ENCODE data around the gene OR8D1. TPM values are rescaled to one million over a fixed set of nuclear protein-coding genes. Genes with fewer than 3 reads are reported as not detected.

The OR8D1 gene
- total RNA-seq, 1 donor from 2014 or later: not detected

GRCh38 chr11:124256076-124256475 lies 57.7 kb downstream of the OR8D1 start, which contains the start of gene OR8G5:
OR8G5 (plus strand) TSS chr11:124256376; CDS start chr11:124264932, 8,556 bp downstream.
- TF ChIP-seq CTCF (IDR thresholded peaks at IDR 0.05): no peak
- no peak for TF ChIP-seq POLR2A (IDR thresholded peaks at IDR 0.05)
- no peak for TF ChIP-seq POLR2AphosphoS5 (IDR thresholded peaks at IDR 0.05; ENCODE audit: insufficient read depth in 1 of 2, low read depth in 1 of 2)
- Histone ChIP-seq H3K4me1 (no peaks in the 10 kb centered on the region), H3K27me3 (no peaks in the 10 kb centered on the region)

More at GRCh38 chr11:124256076-124256475, 57.7 kb downstream of the OR8D1 start, which contains the start of gene OR8G5:
- Histone ChIP-seq H3K9me3 (no peaks in the 10 kb centered on the region), H3K27ac (no peak within 1 kb of the TSS), H3K4me3 (no peak within 1 kb of the TSS), H3K36me3 (no peaks in the 10 kb centered on the region)
- intact Hi-C loops (cut with DNase I): no loop called here
- no peak for DNase-seq (ENCODE audit: extremely low spot score in 2 of 2)

Other genes with a start within 250 kb of the OR8D1 start
- gene VWA5A, start 198.5 kb downstream of the OR8D1 start, total RNA-seq: 17.9 TPM
- gene OR10D3, start 130.6 kb downstream of the OR8D1 start, total RNA-seq: not detected
- not detected for gene OR8G1, start 72.9 kb downstream of the OR8D1 start, total RNA-seq
- gene OR8G5, start 57.6 kb downstream of the OR8D1 start, total RNA-seq: not detected
- not detected for gene OR8D2, start 6.2 kb upstream of the OR8D1 start, total RNA-seq
- not detected for gene OR8B2, start 70.5 kb upstream of the OR8D1 start, total RNA-seq
- not detected for gene OR8B3, start 85.1 kb upstream of the OR8D1 start, total RNA-seq
- not detected for gene OR8B4, start 110.9 kb upstream of the OR8D1 start, total RNA-seq
- gene OR8B8, start 131.7 kb upstream of the OR8D1 start, total RNA-seq: not detected
- gene OR8B12, start 229.7 kb upstream of the OR8D1 start, total RNA-seq: not detected

Measured in vagina (tissue), 2 donors.